NCI-H2171 treated with DMSO at 0.1 percent for 48 hours (cell line): ENCODE results near the gene S100G.
"Not testable (repeated sequence)": the region's sequence is repeated elsewhere in the genome, so short reads cannot be mapped to it uniquely, and the experiment has no call there.

Source experiments
- DNase-seq: peaks from one replicate; lab custom pipeline; 2025; lab: John Stamatoyannopoulos, UW

The S100G gene

GRCh38 chrX:16649858-16650257 is at the start of gene S100G:
Gene S100G, plus strand, starts transcription at chrX:16650158. Its CDS starts 849 bp downstream, at chrX:16651007.
- no peak for DNase-seq

- DNase-seq, result peak; percentile 6
Observed at GRCh38 chrX:16601885-16602284, 48.1 kb upstream of the S100G start.

- not testable (repeated sequence) for DNase-seq
Observed at GRCh38 chrX:16603235-16603634, 46.7 kb upstream of the S100G start.

- no peak for DNase-seq
Observed at GRCh38 chrX:16603822-16604221, 46.1 kb upstream of the S100G start.

- no peak for DNase-seq
Observed at GRCh38 chrX:16604337-16604736, 45.6 kb upstream of the S100G start.

- DNase-seq, result no peak
Observed at GRCh38 chrX:16606142-16606720, 43.7 kb upstream of the S100G start.

GRCh38 chrX:16610121-16610621 is 39.8 kb upstream of the S100G start:
- DNase-seq, result no peak

- DNase-seq, result not testable (repeated sequence)
Observed at GRCh38 chrX:16610654-16611053, 39.3 kb upstream of the S100G start.

GRCh38 chrX:16612257-16612897 is 37.6 kb upstream of the S100G start:
- no peak for DNase-seq

GRCh38 chrX:16617382-16617781 is 32.6 kb upstream of the S100G start:
- DNase-seq, result no peak

GRCh38 chrX:16618422-16618821 is 31.5 kb upstream of the S100G start:
- DNase-seq, result no peak

GRCh38 chrX:16619024-16619423 is 30.9 kb upstream of the S100G start:
- no peak for DNase-seq

- not testable (repeated sequence) for DNase-seq
Observed at GRCh38 chrX:16628511-16628910, 21.4 kb upstream of the S100G start.

- DNase-seq, result no peak
Observed at GRCh38 chrX:16628946-16629595, 20.9 kb upstream of the S100G start.

- DNase-seq, result no peak
Observed at GRCh38 chrX:16629909-16630308, 20.0 kb upstream of the S100G start.

- no peak for DNase-seq
Observed at GRCh38 chrX:16633754-16634153, 16.2 kb upstream of the S100G start.

GRCh38 chrX:16635040-16635439 is 14.9 kb upstream of the S100G start:
- no peak for DNase-seq

- no peak for DNase-seq
Observed at GRCh38 chrX:16635596-16635995, 14.4 kb upstream of the S100G start.

GRCh38 chrX:16638533-16638932 is 11.4 kb upstream of the S100G start:
- DNase-seq, result no peak

- DNase-seq, result no peak
Observed at GRCh38 chrX:16639966-16640365, 10.0 kb upstream of the S100G start.

GRCh38 chrX:16640823-16641222 is 9.1 kb upstream of the S100G start:
- no peak for DNase-seq

GRCh38 chrX:16643176-16643575 is 6.8 kb upstream of the S100G start:
- no peak for DNase-seq
